SK-N-SH treated with all-trans-retinoic acid at 6 μM for 48 hours (cell line): ENCODE data around the gene CUL2.

Source experiments
- ARNTL ChIP-seq: fragments of 450-650 bp; formaldehyde crosslinking; IDR thresholded peaks from 2 replicates; pipeline ENCODE4 v1.5.0; 2020; ENCODE audit warnings: low read depth, mild to moderate bottlenecking, moderate library complexity, borderline replicate concordance
- CREB5 ChIP-seq: fragments of 250-450 bp; sonication (Bioruptor Pico); IDR thresholded peaks from 2 replicates; pipeline ENCODE4 v1.5.1; 2020; ENCODE audit warnings: low read depth, mild to moderate bottlenecking, moderate library complexity
- CSDC2 ChIP-seq: fragments of 250-450 bp; sonication (Bioruptor Pico); IDR thresholded peaks from 2 replicates; pipeline ENCODE4 v1.5.0; 2020; ENCODE audit warnings: mild to moderate bottlenecking, moderate library complexity
- CSRNP3 ChIP-seq: fragments of 250-450 bp; sonication (Bioruptor Pico); IDR thresholded peaks from 2 replicates; pipeline ENCODE4 v1.5.1; 2021; ENCODE audit warnings: mild to moderate bottlenecking, moderate library complexity
- ESRRG ChIP-seq: fragments of 250-450 bp; sonication (Bioruptor Pico); IDR thresholded peaks from 2 replicates; pipeline ENCODE4 v1.6.1; 2021; ENCODE audit warnings: mild to moderate bottlenecking
- GLIS3 ChIP-seq: fragments of 250-450 bp; sonication (Bioruptor Pico); IDR thresholded peaks from 2 replicates; pipeline ENCODE4 v1.5.0; 2020; ENCODE audit warnings: mild to moderate bottlenecking, moderate library complexity
- ISL1 ChIP-seq: fragments of 250-450 bp; sonication (Bioruptor Pico); IDR thresholded peaks from 2 replicates; pipeline ENCODE4 v2.1.2; 2022; ENCODE audit warnings: mild to moderate bottlenecking, moderate library complexity
- PPARA ChIP-seq: fragments of 250-450 bp; sonication (Bioruptor Pico); IDR thresholded peaks from 2 replicates; pipeline ENCODE4 v1.5.0; 2020; ENCODE audit warnings: mild to moderate bottlenecking, borderline replicate concordance
- TOX ChIP-seq: fragments of 250-450 bp; sonication (Bioruptor Pico); IDR thresholded peaks from 2 replicates; pipeline ENCODE4 v1.8.0; 2021; ENCODE audit warnings: mild to moderate bottlenecking, moderate library complexity, borderline replicate concordance
- TSHZ2 ChIP-seq: fragments of 250-450 bp; sonication (Bioruptor Pico); IDR thresholded peaks from 2 replicates; pipeline ENCODE4 v1.5.0; 2020; ENCODE audit warnings: mild to moderate bottlenecking, moderate library complexity
- ZNF8 ChIP-seq: fragments of 450-650 bp; formaldehyde crosslinking; IDR thresholded peaks from 2 replicates; pipeline ENCODE4 v1.5.0; 2020; ENCODE audit warnings: mild to moderate bottlenecking, moderate library complexity

- TF ChIP-seq CSRNP3: no peak
- no peak for TF ChIP-seq TOX
- no peak for TF ChIP-seq ESRRG (CRISPR knock-in tag)
- TF ChIP-seq ISL1 (CRISPR knock-in tag): no peak
- TF ChIP-seq GLIS3 (CRISPR knock-in tag): no peak
- no peak for TF ChIP-seq CREB5
- TF ChIP-seq CSDC2 (CRISPR knock-in tag): no peak
- no peak for TF ChIP-seq TSHZ2 (CRISPR knock-in tag)
- no peak for TF ChIP-seq ZNF8 (CRISPR knock-in tag)
- no peak for TF ChIP-seq PPARA (CRISPR knock-in tag)
- no peak for TF ChIP-seq ARNTL (CRISPR knock-in tag)
Measured at GRCh38 chr10:35004651-35005050, 85.5 kb downstream of the CUL2 start.
